ENCODE results near the gene DDIAS. TPM values are rescaled to one million over a fixed set of nuclear protein-coding genes. Genes with fewer than 3 reads are reported as not detected.

Gene DDIAS
- total RNA-seq, 2 donors from 2014 or later, result 6.1 to 17.3 TPM

GRCh38 chr11:82871646-82872045, 29.9 kb upstream of the DDIAS start:
- Mint-ChIP-seq H3K27me3 (no peaks in the 10 kb centered on the region), H3K4me1 (peaks cover 30% of the 10 kb centered on the region), H3K4me3 (no peak overlapping the region), H3K27ac (no peak overlapping the region), H3K9me3 (peaks cover 2% of the 10 kb centered on the region), H3K36me3 (ENCODE audit: low read depth) (no peaks in the 10 kb centered on the region)
- ATAC-seq (replicated peaks), result no peak

GRCh38 chr11:82872377-82873150, 29.0 kb upstream of the DDIAS start:
- no peak for ATAC-seq (replicated peaks)
- Mint-ChIP-seq H3K4me3 (no peak overlapping the region), H3K4me1 (peaks cover 30% of the 10 kb centered on the region), H3K36me3 (ENCODE audit: low read depth) (no peaks in the 10 kb centered on the region), H3K9me3 (peaks cover 6% of the 10 kb centered on the region), H3K27ac (no peak overlapping the region), H3K27me3 (no peaks in the 10 kb centered on the region)

GRCh38 chr11:82873919-82874333, 27.6 kb upstream of the DDIAS start:
- no peaks in the 10 kb centered on the region for H3K36me3 Mint-ChIP-seq (ENCODE audit: low read depth)
- no peaks in the 10 kb centered on the region for H3K27me3 Mint-ChIP-seq
- H3K9me3 Mint-ChIP-seq, result peaks cover 6% of the 10 kb centered on the region
- H3K4me1 Mint-ChIP-seq, result peaks cover 30% of the 10 kb centered on the region
- H3K4me3 Mint-ChIP-seq, result peak overlapping the region; percentile 33
- peak overlapping the region; percentile 56 for H3K27ac Mint-ChIP-seq
- peak; percentile 52 for ATAC-seq (replicated peaks)

DNA sequence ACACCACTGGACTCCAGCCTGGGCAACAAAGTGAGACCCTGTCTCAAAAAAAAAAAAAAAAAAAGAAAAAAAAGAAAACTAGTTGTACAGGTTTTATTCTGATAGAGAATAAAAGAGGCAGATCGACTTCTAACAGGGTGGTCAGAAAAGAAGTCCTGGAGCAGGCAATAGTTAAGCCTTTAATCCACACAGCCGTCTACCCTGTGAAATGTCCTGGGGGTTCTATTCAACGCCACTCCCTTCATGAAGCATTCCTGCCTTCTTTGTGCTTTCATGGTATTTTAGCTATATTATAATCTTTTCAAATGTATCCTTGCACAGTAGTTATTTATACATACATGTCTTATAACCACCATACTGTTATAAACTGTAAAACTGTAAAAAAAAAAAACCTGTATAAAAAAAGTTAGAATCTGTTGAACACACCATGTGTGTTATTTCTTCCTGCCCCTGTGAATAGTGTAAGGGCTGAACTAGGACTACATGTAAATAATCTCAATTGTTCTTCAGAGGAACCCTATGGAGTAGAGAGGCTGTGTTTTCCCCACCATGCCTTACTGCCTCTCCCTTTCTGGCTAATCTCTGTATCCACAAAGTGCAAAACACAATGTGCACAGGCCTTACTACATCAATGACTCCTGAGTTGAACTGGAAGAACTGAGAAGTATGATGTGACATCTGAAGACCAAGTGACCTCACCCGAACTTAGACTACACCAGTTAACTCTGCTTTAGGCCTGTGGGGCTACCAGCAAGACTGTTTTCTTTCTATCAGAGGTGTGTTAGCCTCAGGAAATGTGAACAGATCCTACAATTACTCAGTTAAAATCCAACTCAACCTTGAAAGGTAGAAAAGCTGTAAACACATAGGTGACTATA, 26.7 kb upstream of the DDIAS start:
- Mint-ChIP-seq H3K9me3 (peaks cover 10% of the 10 kb centered on the region), H3K27ac (peak overlapping the region; percentile 32)
- peak; percentile 44 for ATAC-seq (replicated peaks)

DNA sequence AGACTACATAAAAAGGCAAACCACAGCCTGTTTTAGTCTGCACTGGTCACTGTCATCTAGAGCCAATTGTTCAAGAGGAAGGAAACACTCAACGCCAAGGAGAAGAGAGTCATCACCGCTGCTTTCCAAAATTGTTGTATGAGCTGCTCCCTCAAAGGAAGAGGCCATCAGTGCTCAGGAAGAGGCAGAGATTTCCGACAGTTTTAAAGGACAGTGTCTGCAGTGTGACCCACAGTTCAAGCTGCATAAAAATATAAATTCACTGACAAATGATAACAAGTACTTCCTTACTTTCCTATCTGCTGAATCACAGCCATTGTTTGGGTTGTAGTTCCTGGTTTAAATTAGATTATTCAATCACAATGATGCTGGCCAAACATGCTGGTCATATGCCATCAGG, 17.7 kb upstream of the DDIAS start:
- peaks cover 12% of the 10 kb centered on the region for H3K36me3 Mint-ChIP-seq (ENCODE audit: low read depth)
- ATAC-seq (replicated peaks), result no peak
- H3K4me3 Mint-ChIP-seq, result no peak overlapping the region
- H3K4me1 Mint-ChIP-seq, result no peaks in the 10 kb centered on the region
- H3K9me3 Mint-ChIP-seq, result peaks cover 4% of the 10 kb centered on the region
- H3K27ac Mint-ChIP-seq, result no peak overlapping the region
- H3K27me3 Mint-ChIP-seq, result no peaks in the 10 kb centered on the region

More for the DNA sequence above, 26.7 kb upstream of the DDIAS start:
- H3K4me1 Mint-ChIP-seq, result peaks cover 30% of the 10 kb centered on the region
- H3K36me3 Mint-ChIP-seq (ENCODE audit: low read depth), result no peaks in the 10 kb centered on the region
- no peak overlapping the region for H3K4me3 Mint-ChIP-seq
- no peaks in the 10 kb centered on the region for H3K27me3 Mint-ChIP-seq

DNA sequence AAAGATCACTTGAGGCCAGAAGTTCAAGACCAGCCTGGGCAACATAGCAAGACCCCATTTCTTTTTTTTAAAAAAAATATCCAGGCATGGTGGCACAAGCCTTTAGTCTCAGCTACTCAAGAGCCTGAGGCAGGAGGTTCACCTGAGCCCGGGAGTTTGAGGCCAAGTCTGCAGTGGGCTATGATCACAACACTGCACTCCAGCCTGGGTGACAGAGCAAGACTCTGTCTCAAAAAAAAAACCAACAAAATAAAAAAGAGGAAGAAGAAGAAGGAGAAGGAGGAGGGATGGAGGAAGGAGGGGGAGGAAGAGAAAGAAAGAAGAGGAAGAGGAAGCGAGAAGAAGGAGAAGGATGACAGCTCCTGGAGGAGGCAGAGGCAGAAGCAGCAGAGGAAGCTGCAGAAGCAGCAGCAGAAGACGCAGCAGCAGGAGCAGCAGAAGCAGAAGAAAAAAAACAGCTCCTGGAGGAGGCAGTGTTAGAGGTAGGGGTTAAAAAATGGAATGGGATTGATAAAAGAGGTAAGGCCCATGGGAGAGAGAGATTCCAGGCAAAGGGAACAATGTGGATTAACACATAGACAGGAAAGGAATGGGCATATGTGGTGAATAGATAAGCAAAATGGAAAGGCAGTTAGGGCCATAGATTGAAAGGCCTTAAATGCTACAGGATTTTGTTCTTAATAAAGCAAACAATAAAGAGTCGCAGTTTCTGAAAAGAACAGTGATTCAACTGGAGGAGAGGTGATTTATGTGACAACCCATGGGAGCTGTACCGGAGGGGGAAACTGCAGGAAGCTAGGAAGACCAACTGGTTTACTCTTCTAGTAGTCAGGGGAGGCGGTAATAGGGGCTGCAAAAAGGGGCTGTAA, 12.2 kb upstream of the DDIAS start:
- Mint-ChIP-seq H3K9me3 (no peaks in the 10 kb centered on the region), H3K36me3 (ENCODE audit: low read depth) (no peaks in the 10 kb centered on the region), H3K27me3 (no peaks in the 10 kb centered on the region), H3K4me1 (no peaks in the 10 kb centered on the region), H3K4me3 (no peak overlapping the region), H3K27ac (no peak overlapping the region)
- ATAC-seq (replicated peaks), result no peak

DNA sequence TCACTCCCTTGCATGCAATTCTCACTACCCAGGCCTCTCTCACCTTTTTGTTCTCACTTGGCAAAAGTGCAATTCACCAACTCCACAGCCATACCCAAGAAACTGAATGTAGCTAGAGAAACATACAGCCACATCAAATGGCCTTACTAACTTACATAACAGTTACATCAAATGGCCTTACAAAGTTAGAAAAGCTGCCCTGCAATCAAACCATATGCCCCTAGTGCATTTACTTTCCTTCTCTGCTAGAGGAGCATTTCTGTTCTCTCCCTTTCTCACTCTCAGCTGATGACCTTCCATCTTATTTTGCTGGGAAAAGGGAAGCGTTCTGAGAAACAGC, 11.6 kb upstream of the DDIAS start:
- no peaks in the 10 kb centered on the region for H3K27me3 Mint-ChIP-seq
- no peaks in the 10 kb centered on the region for H3K4me1 Mint-ChIP-seq
- no peaks in the 10 kb centered on the region for H3K9me3 Mint-ChIP-seq
- ATAC-seq (replicated peaks), result no peak
- H3K27ac Mint-ChIP-seq, result no peak overlapping the region
- no peak overlapping the region for H3K4me3 Mint-ChIP-seq
- no peaks in the 10 kb centered on the region for H3K36me3 Mint-ChIP-seq (ENCODE audit: low read depth)

- H3K36me3 Mint-ChIP-seq (ENCODE audit: low read depth), result no peaks in the 10 kb centered on the region
- H3K9me3 Mint-ChIP-seq, result no peaks in the 10 kb centered on the region
- H3K4me3 Mint-ChIP-seq, result no peak overlapping the region
- H3K27ac Mint-ChIP-seq, result no peak overlapping the region
- no peak for ATAC-seq (replicated peaks)
- H3K27me3 Mint-ChIP-seq, result no peaks in the 10 kb centered on the region
- no peaks in the 10 kb centered on the region for H3K4me1 Mint-ChIP-seq
Measured at GRCh38 chr11:82890936-82891335, 10.6 kb upstream of the DDIAS start.

- Mint-ChIP-seq H3K9me3 (no peaks in the 10 kb centered on the region), H3K27me3 (no peaks in the 10 kb centered on the region), H3K4me3 (no peak overlapping the region), H3K27ac (no peak overlapping the region), H3K36me3 (ENCODE audit: low read depth) (no peaks in the 10 kb centered on the region), H3K4me1 (peaks cover 4% of the 10 kb centered on the region)
- ATAC-seq (replicated peaks), result no peak
Measured at GRCh38 chr11:82892611-82893169, 8.8 kb upstream of the DDIAS start.

GRCh38 chr11:82895437-82896091, 6.0 kb upstream of the DDIAS start:
- Mint-ChIP-seq H3K36me3 (ENCODE audit: low read depth) (peaks cover 2% of the 10 kb centered on the region), H3K4me3 (no peak overlapping the region), H3K4me1 (peaks cover 12% of the 10 kb centered on the region), H3K27ac (no peak overlapping the region), H3K27me3 (no peaks in the 10 kb centered on the region), H3K9me3 (no peaks in the 10 kb centered on the region)
- ATAC-seq (replicated peaks), result no peak

- no peaks in the 10 kb centered on the region for H3K9me3 Mint-ChIP-seq
- peaks cover 7% of the 10 kb centered on the region for H3K36me3 Mint-ChIP-seq (ENCODE audit: low read depth)
- no peak overlapping the region for H3K4me3 Mint-ChIP-seq
- H3K4me1 Mint-ChIP-seq, result peaks cover 12% of the 10 kb centered on the region
- no peak overlapping the region for H3K27ac Mint-ChIP-seq
- no peaks in the 10 kb centered on the region for H3K27me3 Mint-ChIP-seq
- ATAC-seq (replicated peaks), result no peak
Measured at GRCh38 chr11:82896183-82896582, 5.4 kb upstream of the DDIAS start.

DNA sequence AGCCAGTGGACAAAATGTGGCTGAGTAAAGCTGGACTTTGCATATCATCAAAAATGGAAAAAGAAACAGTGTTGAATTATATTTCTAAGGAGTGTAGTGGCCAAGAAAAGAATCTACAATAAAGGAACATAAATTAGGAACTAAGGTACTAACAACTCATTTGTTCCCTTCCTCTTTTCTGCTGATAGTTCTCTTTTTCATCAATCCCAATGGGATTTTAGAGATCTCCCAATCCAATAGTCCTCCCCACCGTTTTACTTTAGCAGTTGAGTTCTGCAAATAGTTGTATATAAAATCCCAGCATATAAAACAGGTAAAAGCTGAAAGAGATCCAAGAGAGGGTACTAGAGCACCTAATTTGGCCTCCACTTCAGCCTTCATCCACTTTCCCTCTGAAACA, 3.3 kb upstream of the DDIAS start:
- Mint-ChIP-seq H3K27me3 (no peaks in the 10 kb centered on the region), H3K4me3 (peak overlapping the region; percentile 92), H3K36me3 (ENCODE audit: low read depth) (peaks cover 11% of the 10 kb centered on the region), H3K9me3 (no peaks in the 10 kb centered on the region), H3K27ac (no peak overlapping the region), H3K4me1 (peaks cover 27% of the 10 kb centered on the region)
- ATAC-seq (replicated peaks), result no peak

- Mint-ChIP-seq H3K36me3 (ENCODE audit: low read depth) (peaks cover 11% of the 10 kb centered on the region), H3K27me3 (no peaks in the 10 kb centered on the region), H3K27ac (peak overlapping the region; percentile 92), H3K9me3 (no peaks in the 10 kb centered on the region), H3K4me1 (peaks cover 31% of the 10 kb centered on the region), H3K4me3 (peak overlapping the region; percentile 92)
- no peak for ATAC-seq (replicated peaks)
Measured at GRCh38 chr11:82899186-82899820, 2.2 kb upstream of the DDIAS start.

Data from activated T-helper 17 cell treated with anti-CD3 and anti-CD28 coated beads, Interleukin-2, amount 50 U/mL, for 72 hours (primary cell).